Measurements from ENCODE around the gene ELSPBP1.

ELSPBP1 gene

DNA sequence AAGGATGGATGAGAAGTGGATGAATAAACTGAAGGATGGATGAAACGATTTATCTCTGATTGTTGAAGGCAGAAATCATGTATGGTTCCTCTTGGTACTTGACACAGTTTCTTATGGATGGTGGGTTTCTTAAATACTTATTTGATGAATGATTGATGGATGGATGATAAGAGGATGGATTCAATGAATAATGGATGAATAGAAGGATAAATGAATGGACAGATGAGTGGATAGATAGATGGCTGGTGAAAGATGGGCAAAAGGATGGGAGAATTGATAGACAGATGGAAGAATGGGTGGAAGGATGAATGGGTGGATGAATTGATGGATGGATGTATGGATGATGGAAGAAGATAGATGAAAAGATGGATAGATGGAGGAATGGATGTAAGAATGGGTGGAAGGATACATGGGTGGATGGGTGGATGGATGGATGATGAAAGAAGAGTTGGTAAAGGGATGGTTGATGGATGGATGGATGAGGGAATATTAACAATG is 1.8 kb downstream of the ELSPBP1 start:
- no peaks in the 10 kb centered on the region for H3K4me1 ChIP-seq (ENCODE audit: insufficient read depth, insufficient read length)
- DNase-seq (ENCODE audit: low read depth, low spot score) = no peak

DNA sequence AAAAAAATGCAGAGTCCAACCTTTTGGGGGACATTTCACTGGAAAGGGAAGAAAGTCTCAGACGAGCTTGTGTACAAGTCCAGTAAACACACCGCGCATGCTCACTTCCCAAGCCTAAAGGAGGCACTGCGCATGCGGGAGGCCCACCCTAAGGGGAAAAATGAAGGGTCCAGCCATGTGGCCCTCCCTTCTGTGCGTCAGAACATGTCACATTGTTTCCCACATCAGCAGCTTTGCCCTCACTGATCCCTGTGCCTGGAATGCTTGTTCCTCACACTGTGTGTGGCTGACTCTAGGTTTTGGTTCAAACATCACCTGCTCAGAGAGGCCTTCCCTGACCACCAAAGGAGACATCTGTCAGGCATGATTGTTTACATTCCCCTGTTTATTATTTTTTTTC is 4.4 kb downstream of the ELSPBP1 start:
- Histone ChIP-seq H3K36me3 (ENCODE audit: insufficient read depth, insufficient read length, low read length) (no peaks in the 10 kb centered on the region), H3K9ac (ENCODE audit: insufficient read length, low read depth) (no peak overlapping the region), H3K4me1 (ENCODE audit: insufficient read depth, insufficient read length) (no peaks in the 10 kb centered on the region), H3K4me3 (ENCODE audit: insufficient read length, low read depth) (no peak overlapping the region), H3K27me3 (ENCODE audit: insufficient read depth, insufficient read length) (no peaks in the 10 kb centered on the region), H3K9me3 (ENCODE audit: insufficient read depth, low read length) (peaks cover 5% of the 10 kb centered on the region; the same call in 1 of the 2 replicates)
- TF ChIP-seq YY1 (IDR thresholded peaks at IDR 0.05; ENCODE audit: insufficient read depth, insufficient read length) = no peak
- no peak for TF ChIP-seq ZNF274 (IDR thresholded peaks at IDR 0.05; ENCODE audit: low read depth, low read length)
- TF ChIP-seq SUZ12 (IDR thresholded peaks at IDR 0.05; ENCODE audit: extremely low read depth, insufficient read depth, insufficient read length) = no peak
- DNase-seq (ENCODE audit: low read depth, low spot score) = no peak

More for the DNA sequence above, 1.8 kb downstream of the ELSPBP1 start:
- Histone ChIP-seq H3K9ac (ENCODE audit: insufficient read length, low read depth) (no peak overlapping the region), H3K9me3 (ENCODE audit: insufficient read depth, low read length) (peaks cover 5% of the 10 kb centered on the region; the same call in 1 of the 2 replicates), H3K36me3 (ENCODE audit: insufficient read depth, insufficient read length, low read length) (no peaks in the 10 kb centered on the region), H3K27me3 (ENCODE audit: insufficient read depth, insufficient read length) (no peaks in the 10 kb centered on the region), H3K4me3 (ENCODE audit: insufficient read length, low read depth) (no peak overlapping the region)
- TF ChIP-seq YY1 (IDR thresholded peaks at IDR 0.05; ENCODE audit: insufficient read depth, insufficient read length) (no peak), SUZ12 (IDR thresholded peaks at IDR 0.05; ENCODE audit: extremely low read depth, insufficient read depth, insufficient read length) (no peak), ZNF274 (IDR thresholded peaks at IDR 0.05; ENCODE audit: low read depth, low read length) (no peak)

DNA sequence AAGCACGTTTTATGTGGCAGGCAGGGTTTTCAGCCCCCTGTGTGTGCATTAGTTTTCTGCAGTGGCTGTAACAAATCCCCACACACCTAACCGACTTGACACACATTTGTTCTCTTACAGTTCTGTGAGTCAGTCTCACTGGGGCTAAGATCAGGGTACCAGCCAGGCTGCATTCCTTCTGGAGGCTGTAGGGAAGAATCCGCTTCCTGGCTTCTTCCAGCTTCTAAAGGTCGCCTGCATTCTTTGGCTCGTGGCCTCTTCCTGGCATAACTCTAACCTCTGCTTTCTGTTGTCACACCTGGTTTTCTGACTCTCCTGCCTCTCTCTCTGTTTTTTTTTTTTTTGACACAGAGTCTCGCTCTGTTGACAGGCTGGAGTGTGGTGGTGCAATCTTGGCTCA is 6.4 kb downstream of the ELSPBP1 start:
- Histone ChIP-seq H3K4me1 (ENCODE audit: insufficient read depth, insufficient read length) (no peaks in the 10 kb centered on the region), H3K36me3 (ENCODE audit: insufficient read depth, insufficient read length, low read length) (no peaks in the 10 kb centered on the region), H3K9me3 (ENCODE audit: insufficient read depth, low read length) (peaks cover 5% of the 10 kb centered on the region; the same call in 1 of the 2 replicates), H3K27me3 (ENCODE audit: insufficient read depth, insufficient read length) (no peaks in the 10 kb centered on the region), H3K9ac (ENCODE audit: insufficient read length, low read depth) (no peak overlapping the region), H3K4me3 (ENCODE audit: insufficient read length, low read depth) (no peak overlapping the region)
- no peak for DNase-seq (ENCODE audit: low read depth, low spot score)
- TF ChIP-seq SUZ12 (IDR thresholded peaks at IDR 0.05; ENCODE audit: extremely low read depth, insufficient read depth, insufficient read length) = no peak
- no peak for TF ChIP-seq YY1 (IDR thresholded peaks at IDR 0.05; ENCODE audit: insufficient read depth, insufficient read length)
- TF ChIP-seq ZNF274 (IDR thresholded peaks at IDR 0.05; ENCODE audit: low read depth, low read length) = no peak

DNA sequence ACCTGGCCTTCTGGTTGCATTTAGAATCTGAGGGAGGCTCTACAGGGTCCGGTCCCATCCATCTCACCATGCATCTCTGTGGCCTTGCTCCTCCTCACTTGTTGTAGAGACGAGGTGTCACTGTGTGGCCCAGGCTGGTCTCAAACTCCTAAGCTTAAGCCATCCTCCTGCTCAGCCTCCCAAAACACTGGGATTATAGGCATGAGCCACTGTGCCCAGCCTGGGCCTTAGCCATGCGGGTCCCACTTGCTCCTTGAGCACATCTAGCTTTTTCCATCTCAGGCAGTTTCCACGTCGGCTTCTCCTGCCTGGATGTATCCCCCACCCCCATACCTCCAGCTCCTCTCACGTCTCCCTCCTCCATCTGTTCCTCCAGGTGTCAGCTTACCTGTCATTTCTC is 9.8 kb downstream of the ELSPBP1 start:
- TF ChIP-seq SUZ12 (IDR thresholded peaks at IDR 0.05; ENCODE audit: extremely low read depth, insufficient read depth, insufficient read length) (no peak), ZNF274 (IDR thresholded peaks at IDR 0.05; ENCODE audit: low read depth, low read length) (no peak), YY1 (IDR thresholded peaks at IDR 0.05; ENCODE audit: insufficient read depth, insufficient read length) (no peak)
- H3K4me1 ChIP-seq (ENCODE audit: insufficient read depth, insufficient read length) = no peaks in the 10 kb centered on the region
- peaks cover 12% of the 10 kb centered on the region; the same call in 1 of the 2 replicates for H3K9me3 ChIP-seq (ENCODE audit: insufficient read depth, low read length)
- H3K4me3 ChIP-seq (ENCODE audit: insufficient read length, low read depth) = no peak overlapping the region
- no peak overlapping the region for H3K9ac ChIP-seq (ENCODE audit: insufficient read length, low read depth)
- DNase-seq (ENCODE audit: low read depth, low spot score) = no peak
- H3K27me3 ChIP-seq (ENCODE audit: insufficient read depth, insufficient read length) = no peaks in the 10 kb centered on the region
- no peaks in the 10 kb centered on the region for H3K36me3 ChIP-seq (ENCODE audit: insufficient read depth, insufficient read length, low read length)

DNA sequence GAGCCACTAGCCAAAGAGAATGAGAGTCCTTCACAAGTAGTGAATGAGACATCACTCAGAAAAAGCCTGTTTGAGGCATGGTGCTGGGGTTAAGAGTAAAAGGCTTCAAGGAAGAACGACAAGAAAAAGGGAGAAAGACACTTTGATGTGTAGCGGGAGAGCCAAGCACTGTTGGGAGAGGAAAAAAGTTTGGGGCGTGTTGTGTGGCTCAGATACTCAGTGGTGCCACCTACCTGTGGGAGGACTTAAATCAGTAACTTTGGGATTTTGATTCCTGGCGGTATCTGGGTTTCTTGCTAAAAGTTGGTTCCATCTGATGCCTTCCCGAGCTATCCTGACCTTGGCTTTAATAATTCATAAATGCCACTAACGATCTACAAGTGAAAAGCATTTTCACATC is 12.3 kb downstream of the ELSPBP1 start:
- Histone ChIP-seq H3K9ac (ENCODE audit: insufficient read length, low read depth) (no peak overlapping the region), H3K4me3 (ENCODE audit: insufficient read length, low read depth) (no peak overlapping the region), H3K27me3 (ENCODE audit: insufficient read depth, insufficient read length) (no peaks in the 10 kb centered on the region), H3K9me3 (ENCODE audit: insufficient read depth, low read length) (peaks cover 8% of the 10 kb centered on the region; the same call in 1 of the 2 replicates), H3K4me1 (ENCODE audit: insufficient read depth, insufficient read length) (no peaks in the 10 kb centered on the region), H3K36me3 (ENCODE audit: insufficient read depth, insufficient read length, low read length) (no peaks in the 10 kb centered on the region)
- TF ChIP-seq YY1 (IDR thresholded peaks at IDR 0.05; ENCODE audit: insufficient read depth, insufficient read length) (no peak), ZNF274 (IDR thresholded peaks at IDR 0.05; ENCODE audit: low read depth, low read length) (no peak), SUZ12 (IDR thresholded peaks at IDR 0.05; ENCODE audit: extremely low read depth, insufficient read depth, insufficient read length) (no peak)
- DNase-seq (ENCODE audit: low read depth, low spot score) = peak; percentile 13

DNA sequence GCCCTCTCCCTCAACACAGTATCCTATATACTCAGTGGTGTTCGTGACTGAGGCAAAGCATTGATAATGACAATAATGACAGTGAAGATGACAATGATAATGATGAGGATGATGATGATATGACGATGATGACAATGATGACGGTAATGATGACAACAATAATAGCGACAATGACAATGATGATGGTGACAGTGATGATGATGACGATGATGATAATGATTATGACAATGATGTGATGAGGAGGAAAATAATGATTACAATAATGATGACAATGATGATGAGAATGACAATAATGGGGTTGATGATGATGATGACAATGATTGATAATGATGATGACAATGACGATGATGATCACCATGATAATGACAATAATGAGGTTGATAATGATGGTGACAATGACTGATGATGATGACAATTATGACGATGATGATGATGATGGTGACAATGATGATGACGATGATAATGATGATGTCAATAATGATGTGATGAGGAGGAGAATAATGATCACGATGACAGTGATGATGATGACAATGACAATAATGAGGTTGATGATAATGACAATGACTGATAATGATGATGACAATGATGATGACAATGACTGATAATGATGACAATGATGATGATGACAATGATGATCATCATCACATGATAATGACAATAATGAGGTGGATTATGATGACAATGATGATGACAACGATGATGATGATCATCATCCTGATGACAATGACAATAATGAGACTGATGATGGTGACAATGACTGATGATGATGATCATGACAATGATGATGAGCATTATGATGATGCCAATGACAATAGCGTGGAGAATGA is 16.7 kb downstream of the ELSPBP1 start:
- Histone ChIP-seq H3K27me3 (ENCODE audit: insufficient read depth, insufficient read length) (no peaks in the 10 kb centered on the region), H3K9me3 (ENCODE audit: insufficient read depth, low read length) (peaks cover 12% of the 10 kb centered on the region; the same call in 1 of the 2 replicates), H3K36me3 (ENCODE audit: insufficient read depth, insufficient read length, low read length) (no peaks in the 10 kb centered on the region), H3K4me1 (ENCODE audit: insufficient read depth, insufficient read length) (no peaks in the 10 kb centered on the region), H3K4me3 (ENCODE audit: insufficient read length, low read depth) (no peak overlapping the region), H3K9ac (ENCODE audit: insufficient read length, low read depth) (no peak overlapping the region)
- DNase-seq (ENCODE audit: low read depth, low spot score) = no peak
- TF ChIP-seq YY1 (IDR thresholded peaks at IDR 0.05; ENCODE audit: insufficient read depth, insufficient read length) (no peak), ZNF274 (IDR thresholded peaks at IDR 0.05; ENCODE audit: low read depth, low read length) (no peak), SUZ12 (IDR thresholded peaks at IDR 0.05; ENCODE audit: extremely low read depth, insufficient read depth, insufficient read length) (no peak)

DNA sequence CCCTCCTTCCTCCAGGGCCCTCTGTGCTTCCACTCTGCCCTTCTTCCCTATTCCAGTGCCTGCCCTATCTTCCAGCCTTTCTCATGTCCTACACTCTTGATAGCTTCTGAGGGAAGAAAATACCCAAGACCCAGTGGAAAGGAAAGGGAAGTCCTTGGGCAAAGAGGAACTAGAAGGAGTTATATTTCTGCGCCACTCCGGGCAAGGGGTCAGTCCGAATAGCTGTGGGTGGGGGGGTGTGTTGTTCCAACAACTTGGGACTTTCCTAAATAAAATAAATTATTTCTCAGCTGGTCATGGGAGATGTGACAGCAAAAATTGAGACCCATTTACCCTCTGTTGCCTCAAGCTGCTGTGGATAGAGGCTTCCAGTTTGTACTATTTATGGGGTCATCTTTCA is 26.3 kb downstream of the ELSPBP1 start:
- TF ChIP-seq YY1 (IDR thresholded peaks at IDR 0.05; ENCODE audit: insufficient read depth, insufficient read length) = no peak
- TF ChIP-seq SUZ12 (IDR thresholded peaks at IDR 0.05; ENCODE audit: extremely low read depth, insufficient read depth, insufficient read length) = no peak
- no peak for TF ChIP-seq ZNF274 (IDR thresholded peaks at IDR 0.05; ENCODE audit: low read depth, low read length)
- no peak overlapping the region for H3K9ac ChIP-seq (ENCODE audit: insufficient read length, low read depth)
- no peak for DNase-seq (ENCODE audit: low read depth, low spot score)
- no peaks in the 10 kb centered on the region for H3K36me3 ChIP-seq (ENCODE audit: insufficient read depth, insufficient read length, low read length)
- 0 out of 2 replicates have a peak, but pooled peaks cover 5% of the 10 kb centered on the region for H3K9me3 ChIP-seq (ENCODE audit: insufficient read depth, low read length)
- no peaks in the 10 kb centered on the region for H3K27me3 ChIP-seq (ENCODE audit: insufficient read depth, insufficient read length)
- no peaks in the 10 kb centered on the region for H3K4me1 ChIP-seq (ENCODE audit: insufficient read depth, insufficient read length)
- H3K4me3 ChIP-seq (ENCODE audit: insufficient read length, low read depth) = no peak overlapping the region

Measured in NT2/D1 (cell line).